Measurements from ENCODE around the gene FAM168A.

Gene FAM168A

DNA sequence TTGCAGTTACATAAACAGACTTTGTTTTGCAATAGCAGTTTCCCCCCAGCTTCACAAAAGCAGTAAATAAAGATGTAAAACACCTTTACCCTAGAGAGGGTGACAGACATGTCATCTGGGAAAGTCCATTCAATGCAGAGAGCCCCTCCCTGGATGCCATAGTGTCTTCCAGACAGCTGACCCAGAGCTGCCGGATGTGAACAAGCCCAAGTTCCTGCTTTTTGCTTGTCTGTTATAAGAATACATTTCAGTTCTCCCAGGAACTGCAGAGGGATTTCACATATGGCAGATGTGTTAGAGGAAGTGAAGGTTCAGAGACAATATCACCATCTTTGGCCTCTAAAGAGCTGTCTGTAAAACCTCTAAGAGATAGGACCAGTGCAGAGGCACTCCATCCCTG, 172.8 kb downstream of the FAM168A start:
- no peak for DNase-seq (ENCODE audit: low spot score)

GRCh38 chr11:73423506-73423905, 174.4 kb downstream of the FAM168A start:
- no peak for DNase-seq (ENCODE audit: low spot score)

GRCh38 chr11:73422886-73423285, 175.0 kb downstream of the FAM168A start:
- no peak for DNase-seq (ENCODE audit: low spot score)

- DNase-seq (ENCODE audit: low spot score): no peak
Observed at GRCh38 chr11:73420136-73420535, 177.8 kb downstream of the FAM168A start.

DNA sequence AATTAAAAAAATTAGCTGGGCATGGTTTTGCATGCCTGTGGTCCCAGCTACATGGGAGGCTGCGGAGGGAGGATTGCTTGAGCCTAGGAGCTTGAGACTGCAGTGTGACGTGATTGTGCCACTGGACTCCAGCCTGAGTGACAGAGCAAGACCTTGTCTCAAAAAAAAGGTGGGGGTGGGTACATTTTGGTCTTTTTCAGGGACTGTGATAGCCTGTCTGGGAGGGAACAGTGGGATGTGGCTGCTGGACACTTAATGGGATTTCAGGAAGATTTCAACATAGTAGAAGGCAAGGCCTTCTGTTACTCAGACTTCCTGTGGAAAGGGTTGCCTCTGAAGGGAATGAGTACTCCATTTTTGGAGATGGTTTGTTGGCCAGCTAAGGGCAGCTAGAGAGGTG, 181.1 kb downstream of the FAM168A start:
- DNase-seq (ENCODE audit: low spot score): no peak

- no peak for DNase-seq (ENCODE audit: low spot score)
Observed at GRCh38 chr11:73415854-73416615, 181.9 kb downstream of the FAM168A start.

DNA sequence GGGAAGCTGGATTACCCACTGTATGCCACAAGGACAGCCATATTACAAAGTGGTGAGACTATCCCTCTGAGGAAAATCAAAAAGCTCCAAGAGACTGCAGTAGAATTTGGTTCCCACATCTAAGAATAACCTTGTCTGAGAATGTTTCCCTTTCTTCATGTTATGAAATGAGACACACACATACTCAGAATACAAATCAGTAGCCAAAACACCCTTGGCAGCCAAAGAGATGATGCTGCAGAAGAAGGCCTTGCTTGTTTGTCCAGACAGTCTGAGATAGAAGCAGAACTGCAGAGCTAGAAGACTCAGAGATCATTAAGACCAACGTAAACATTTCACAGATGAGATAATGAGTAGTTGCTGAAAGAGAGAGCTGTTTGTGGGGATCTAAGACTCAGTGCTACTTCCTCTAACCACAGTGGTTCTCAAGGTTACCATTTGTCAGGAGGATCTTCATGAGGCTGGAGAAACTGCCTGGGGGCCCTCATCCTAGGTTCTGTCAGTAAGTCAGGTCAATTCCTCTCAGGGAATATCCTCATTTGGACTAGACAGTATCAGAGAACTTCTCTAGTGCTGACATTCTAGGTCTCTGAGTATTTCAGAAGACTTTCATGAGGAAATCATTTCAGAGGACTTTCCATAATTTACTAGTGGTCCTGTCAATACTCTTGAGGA, 182.8 kb downstream of the FAM168A start:
- peak; percentile 14 for DNase-seq (ENCODE audit: low spot score)

GRCh38 chr11:73413256-73413655, 184.7 kb downstream of the FAM168A start:
- no peak for DNase-seq (ENCODE audit: low spot score)

GRCh38 chr11:73412308-73412707, 185.6 kb downstream of the FAM168A start:
- no peak for DNase-seq (ENCODE audit: low spot score)

- DNase-seq (ENCODE audit: low spot score): no peak
Observed at GRCh38 chr11:73411031-73411430, 186.9 kb downstream of the FAM168A start.

- DNase-seq (ENCODE audit: low spot score): no peak
Observed at GRCh38 chr11:73410627-73411026, 187.3 kb downstream of the FAM168A start.

GRCh38 chr11:73409431-73409830, 188.5 kb downstream of the FAM168A start:
- DNase-seq (ENCODE audit: low spot score): no peak

DNA sequence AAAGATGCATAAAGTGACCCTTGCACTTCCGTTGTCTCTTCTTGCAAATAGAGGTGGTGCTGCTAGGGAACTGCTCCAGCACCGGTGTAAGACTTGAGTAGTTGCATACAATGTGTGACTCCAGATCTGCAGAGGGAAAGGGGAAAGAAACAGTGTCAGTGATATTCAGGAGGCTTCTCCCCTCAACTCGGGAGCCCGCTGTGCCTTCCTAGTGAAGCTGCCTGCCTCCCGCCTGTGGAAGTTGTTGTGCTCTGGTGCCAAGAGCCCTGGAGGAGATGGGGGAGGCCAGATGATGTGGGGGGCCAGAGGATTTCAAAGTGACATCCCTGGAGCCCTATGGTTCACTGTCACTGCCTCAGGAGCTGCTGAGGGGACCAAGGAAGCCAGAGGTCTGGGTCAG, 191.3 kb downstream of the FAM168A start:
- no peak for DNase-seq (ENCODE audit: low spot score)

DNA sequence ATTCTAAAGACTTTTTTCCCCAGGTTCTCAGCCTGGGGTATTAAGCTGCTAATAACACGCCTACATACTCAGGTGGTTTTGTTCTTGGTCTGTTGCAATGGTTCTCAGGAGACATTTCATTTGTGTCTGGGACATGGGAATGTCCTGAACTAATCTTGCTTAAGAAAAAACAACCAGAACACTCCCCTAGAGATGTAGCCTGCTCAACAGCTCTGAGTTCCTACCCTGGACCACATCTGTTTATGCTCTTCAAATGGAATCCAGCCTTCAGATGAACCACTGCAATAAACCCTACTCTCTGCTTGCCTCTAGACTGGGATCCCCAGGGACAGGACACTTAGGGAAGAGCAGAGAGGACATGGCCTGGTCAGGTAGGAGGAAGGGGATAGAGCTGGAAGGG, 191.8 kb downstream of the FAM168A start:
- no peak for DNase-seq (ENCODE audit: low spot score)

DNA sequence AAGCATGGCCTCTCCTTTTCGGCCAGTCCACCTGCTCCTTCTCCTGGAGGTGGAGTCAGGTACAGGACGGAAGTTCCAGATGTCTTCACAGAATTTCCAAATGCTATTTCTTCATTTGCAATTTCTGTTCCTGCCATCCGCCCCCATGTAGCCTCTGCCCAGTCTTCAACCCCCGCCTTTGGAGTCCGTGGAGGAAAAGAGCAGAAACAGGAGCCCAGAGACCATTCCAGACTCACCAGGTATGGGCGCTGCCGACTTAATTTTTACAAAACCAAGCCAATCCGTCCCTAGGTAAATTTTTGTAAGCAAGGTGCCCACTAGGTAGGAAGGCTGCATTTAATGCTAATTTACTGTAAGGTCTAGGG, 192.8 kb downstream of the FAM168A start:
- no peak for DNase-seq (ENCODE audit: low spot score)

- no peak for DNase-seq (ENCODE audit: low spot score)
Observed at GRCh38 chr11:73404506-73405145, 193.3 kb downstream of the FAM168A start.

DNA sequence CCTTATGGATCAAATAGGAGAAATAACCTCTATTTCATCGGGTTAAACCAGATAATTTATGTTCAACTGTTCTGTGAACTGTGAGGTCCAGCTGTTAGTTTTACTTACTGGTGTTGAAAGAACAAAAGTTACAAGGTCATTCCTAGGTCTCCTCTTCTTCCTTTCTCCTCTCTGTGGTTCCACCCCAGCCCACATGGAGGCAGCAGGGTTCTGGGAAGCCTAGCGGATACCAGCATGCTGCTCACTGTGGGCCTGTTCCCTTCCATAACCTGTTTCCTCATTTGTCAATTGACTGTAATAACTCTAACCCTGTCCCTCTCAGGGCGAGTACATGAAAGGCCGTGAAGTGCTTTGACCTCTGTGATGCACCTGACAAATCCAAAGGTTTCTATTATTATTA, 193.9 kb downstream of the FAM168A start:
- no peak for DNase-seq (ENCODE audit: low spot score)

DNA sequence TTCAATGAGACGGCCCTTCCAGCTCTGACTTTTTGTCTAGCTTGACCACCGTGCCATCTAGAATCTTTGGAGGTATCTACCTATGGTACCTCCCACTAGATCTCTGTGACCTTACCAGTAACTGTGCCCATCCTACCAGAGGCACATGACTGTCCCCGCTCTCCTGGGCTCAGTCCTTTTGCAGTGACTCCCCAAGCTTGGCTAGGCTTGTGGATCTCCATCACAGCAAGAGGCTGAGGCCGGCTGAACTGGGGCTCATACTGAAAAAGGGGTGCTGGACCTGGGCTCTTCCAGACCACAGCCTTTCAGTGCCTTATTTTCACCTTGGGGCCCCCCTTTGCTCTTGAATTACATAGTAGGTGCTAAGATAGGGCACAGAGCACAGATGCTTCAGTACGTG, 194.4 kb downstream of the FAM168A start:
- no peak for DNase-seq (ENCODE audit: low spot score)

- DNase-seq (ENCODE audit: low spot score): no peak
Observed at GRCh38 chr11:73402834-73403185, 195.1 kb downstream of the FAM168A start.

GRCh38 chr11:73401924-73402833, 195.7 kb downstream of the FAM168A start:
- no peak for DNase-seq (ENCODE audit: low spot score)

DNA sequence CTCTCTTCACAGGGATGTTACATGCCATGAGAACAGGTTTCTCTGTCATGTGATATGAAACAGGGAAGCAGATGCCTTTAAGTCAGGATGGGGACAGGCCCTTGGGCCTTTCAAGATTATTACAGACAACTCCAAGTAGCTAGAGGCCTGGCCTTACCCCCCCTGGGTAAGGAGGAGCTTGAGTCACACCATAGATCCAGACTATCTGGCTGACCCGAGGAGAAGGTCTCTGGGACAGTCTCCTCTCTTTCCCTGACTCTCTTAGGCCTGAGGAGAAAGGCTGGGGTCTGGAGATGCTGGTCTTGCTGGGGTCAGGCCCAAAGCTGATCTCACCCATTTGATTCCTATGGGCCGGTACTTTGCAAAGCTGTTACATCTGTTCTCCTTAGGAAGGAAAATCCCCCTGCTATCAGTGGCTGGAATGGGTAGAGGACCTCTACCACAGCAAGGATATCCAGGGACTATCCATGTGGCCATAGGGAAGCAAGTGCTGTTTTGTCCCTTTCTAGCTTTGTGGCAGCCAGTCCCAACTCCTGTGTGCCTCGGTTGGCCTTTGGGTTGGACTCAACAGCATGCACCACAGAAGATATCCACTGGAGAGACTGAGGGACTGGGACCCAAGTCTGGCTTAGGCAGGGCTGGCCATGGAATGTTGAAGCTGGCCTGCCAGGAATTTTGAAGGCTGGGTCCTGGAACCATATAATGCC, 196.5 kb downstream of the FAM168A start:
- DNase-seq (ENCODE audit: low spot score): no peak

DNA sequence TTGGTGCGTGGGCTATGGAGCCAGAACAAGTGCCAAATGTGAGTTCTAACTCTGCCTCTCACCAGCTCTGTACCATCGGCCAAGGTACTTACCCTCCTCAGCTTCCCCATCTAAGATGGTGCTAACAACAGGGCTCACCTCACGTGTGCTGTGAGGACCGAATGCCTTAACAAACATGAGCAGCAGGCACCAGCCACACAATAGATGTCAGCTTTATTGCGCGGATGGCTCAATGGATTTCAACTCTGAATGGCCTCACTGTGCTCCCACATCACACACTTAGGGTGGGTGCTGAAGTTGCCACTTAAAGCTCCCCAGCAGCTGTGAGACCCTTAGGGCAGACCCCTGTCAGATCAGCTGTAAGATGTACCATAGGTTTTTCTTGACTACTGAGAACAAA, 197.6 kb downstream of the FAM168A start:
- DNase-seq (ENCODE audit: low spot score): no peak

All from activated CD4-positive, alpha-beta T cell treated with anti-CD3 and anti-CD28 coated beads, Interleukin-2, Interleukin-4, amounts not matched to agents 100 ng/mL and 50 ng/mL, durations not matched to agents 16 hours and 8 hours (primary cell).